NCI-H1048 (cell line): ENCODE results near the gene POU2F1.
A peak's percentile ranks its signal among the peaks of the same experiment; 100 is the strongest.
"Not testable (repeated sequence)": the region's sequence is repeated elsewhere in the genome, so short reads cannot be mapped to it uniquely, and the experiment has no call there.

ENCODE experiments used
- DNase-seq: peaks from one replicate; lab custom pipeline; 2025; lab: John Stamatoyannopoulos, UW

POU2F1 gene

GRCh38 chr1:167205306-167206050 lies 15.2 kb upstream of the POU2F1 start:
- not testable (repeated sequence) for DNase-seq

- no peak for DNase-seq
Observed at GRCh38 chr1:167206166-167206835, 14.4 kb upstream of the POU2F1 start.

GRCh38 chr1:167207940-167208623 lies 12.6 kb upstream of the POU2F1 start:
- no peak for DNase-seq

- no peak for DNase-seq
Observed at GRCh38 chr1:167208624-167208976, 12.1 kb upstream of the POU2F1 start.

DNA sequence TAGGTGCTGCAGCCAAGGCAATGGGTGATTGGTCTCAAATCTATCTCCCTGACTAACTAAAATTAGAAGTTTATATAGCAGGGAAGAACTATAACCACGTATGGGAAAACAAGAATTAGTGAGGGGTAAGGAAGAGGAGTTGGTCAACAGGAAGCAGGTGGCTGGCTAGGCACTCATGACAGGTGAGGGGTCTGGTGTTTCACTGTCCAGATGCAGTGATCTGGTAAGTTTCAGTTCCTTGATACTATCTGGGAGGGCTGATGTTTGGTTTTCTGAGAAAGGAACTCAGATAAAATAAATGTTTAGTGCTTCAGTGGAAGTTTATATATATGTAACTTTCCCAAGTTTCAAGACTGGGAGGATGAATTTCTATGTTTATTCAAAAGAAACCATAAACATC lies 11.6 kb upstream of the POU2F1 start:
- no peak for DNase-seq

- DNase-seq = no peak
Observed at GRCh38 chr1:167210966-167211674, 9.6 kb upstream of the POU2F1 start.

DNA sequence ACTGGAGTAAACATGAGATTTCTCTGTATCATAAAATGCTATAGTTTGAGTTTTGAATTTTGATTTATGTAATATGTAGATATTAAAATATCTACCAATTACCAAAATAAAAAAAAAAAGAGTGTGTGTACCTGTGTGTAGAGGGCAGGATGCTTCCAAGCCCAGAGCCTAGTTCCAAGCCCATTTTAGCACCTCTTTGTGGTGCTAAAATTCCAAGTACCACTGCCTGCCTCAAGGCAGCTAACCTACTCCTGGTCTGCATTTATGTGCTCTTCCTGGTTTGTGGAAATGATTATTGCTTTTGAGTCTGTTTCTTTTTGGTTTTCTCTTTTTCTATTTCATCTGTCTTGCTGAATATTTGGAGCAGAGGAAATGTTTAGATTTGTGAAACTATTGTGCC lies 8.7 kb upstream of the POU2F1 start:
- no peak for DNase-seq

DNA sequence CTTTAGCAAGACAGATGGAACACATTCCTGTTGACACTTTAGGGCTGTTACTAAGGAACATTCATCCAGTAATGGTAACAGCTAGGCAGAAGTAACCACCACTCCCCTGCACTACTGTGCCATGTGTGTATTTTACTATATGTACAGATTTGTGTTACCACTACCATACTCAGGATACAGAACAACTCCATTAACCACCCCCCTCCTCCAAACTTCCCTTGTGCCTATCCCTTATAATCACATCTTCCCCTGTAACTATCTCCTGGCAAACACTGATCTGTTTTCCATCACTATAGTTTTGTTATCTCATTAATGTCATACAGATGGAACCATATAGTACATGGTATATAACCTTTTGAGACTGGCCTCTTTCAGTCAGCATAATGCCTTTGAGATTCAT lies 3.9 kb upstream of the POU2F1 start:
- no peak for DNase-seq

GRCh38 chr1:167219194-167219593 lies 1.5 kb upstream of the POU2F1 start:
- DNase-seq = no peak

DNA sequence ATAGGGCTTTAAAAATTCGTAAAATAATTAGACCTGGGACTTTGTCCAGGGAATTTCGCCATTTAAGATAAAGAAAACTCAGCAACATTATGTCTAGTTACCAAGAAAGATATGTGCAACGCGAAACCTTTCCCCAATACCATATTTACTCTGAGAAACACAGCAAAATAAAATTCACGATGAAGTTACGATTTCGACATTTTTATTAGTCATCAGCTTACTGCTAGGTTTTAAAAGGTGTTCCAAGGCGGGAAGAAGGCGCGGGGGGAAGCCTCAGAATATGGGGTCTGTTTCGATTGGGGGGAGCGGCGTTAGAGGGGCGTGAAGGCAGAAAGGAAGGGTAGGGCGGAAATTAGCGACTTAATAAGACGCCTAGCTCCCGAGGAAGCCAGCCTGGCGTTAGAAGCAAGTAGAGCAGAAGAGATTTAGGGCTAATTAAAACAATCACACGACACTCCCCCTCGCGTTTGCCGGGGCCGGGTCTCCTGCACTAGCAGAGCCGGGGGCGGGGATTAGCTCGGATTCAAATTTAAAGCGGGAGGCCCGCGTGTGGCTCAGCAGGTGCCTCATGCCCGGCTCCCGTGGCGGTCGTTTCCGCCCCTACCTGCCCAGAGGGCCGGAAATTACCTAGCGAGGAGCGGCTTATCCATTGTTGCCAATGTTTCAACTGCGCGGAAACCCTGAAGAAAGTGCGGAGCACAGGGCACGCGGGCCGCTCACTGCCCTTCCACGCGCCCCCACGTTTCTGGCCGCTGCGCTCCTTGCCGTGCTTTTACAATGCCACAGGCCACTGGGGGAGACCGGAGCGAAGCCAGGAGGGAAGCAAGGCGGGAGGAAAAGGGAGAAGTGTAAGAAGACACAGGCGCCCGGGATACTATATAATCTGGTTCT lies 795 bp upstream of the POU2F1 start:
- peak; percentile 98 for DNase-seq

GRCh38 chr1:167221126-167221737 lies 546 bp downstream of the POU2F1 start:
- no peak for DNase-seq

- peak; percentile 87 for DNase-seq
Observed at GRCh38 chr1:167221738-167222610, 1.3 kb downstream of the POU2F1 start.

DNA sequence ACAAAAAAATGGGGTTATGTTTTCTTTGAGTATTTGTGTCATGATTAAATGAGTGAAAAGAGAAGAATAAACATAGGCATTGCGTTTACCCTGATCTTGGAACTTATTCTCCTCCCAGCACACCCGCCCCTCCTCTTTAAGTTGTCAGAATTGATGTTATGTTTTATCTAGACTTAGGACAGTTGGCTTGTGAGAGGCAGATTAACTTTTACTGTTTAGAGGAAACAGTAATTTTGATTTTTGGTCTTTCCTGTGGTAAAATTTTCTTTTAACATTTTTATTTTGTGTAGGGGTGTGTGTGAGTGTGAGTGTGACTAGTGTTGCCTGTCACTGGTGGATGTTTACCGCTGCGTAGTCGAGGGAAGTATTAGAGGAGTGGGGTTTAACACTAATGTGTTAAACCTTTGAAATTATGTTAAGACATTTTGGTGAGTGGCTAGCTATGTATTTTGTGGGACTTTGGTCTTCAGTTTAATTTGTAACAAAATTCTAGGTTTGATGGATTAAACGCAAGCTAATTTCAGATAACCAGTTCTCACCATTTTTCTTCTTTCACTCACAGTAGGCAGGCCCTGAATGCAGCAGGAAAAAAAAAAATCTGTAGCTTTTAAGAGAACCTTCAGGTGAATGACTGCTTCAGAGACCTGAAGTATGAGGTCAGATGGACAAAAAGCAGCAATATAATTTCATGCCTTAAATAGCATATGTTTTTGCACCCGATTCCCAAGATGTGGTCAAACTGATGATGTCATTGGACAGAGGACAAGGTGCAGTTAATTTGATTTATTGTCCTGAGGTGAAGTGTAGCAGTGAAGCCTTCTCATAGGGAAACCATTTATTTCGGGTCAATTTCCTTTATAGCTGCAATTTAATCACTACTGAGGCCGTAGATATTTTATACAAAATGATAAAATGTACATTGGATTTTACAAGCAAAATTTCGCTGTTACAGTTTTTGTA lies 2.7 kb downstream of the POU2F1 start:
- no peak for DNase-seq

GRCh38 chr1:167224734-167225235 lies 4.1 kb downstream of the POU2F1 start:
- not testable (repeated sequence) for DNase-seq

- no peak for DNase-seq
Observed at GRCh38 chr1:167225920-167226319, 5.2 kb downstream of the POU2F1 start.

- DNase-seq = no peak
Observed at GRCh38 chr1:167227934-167228378, 7.3 kb downstream of the POU2F1 start.

DNA sequence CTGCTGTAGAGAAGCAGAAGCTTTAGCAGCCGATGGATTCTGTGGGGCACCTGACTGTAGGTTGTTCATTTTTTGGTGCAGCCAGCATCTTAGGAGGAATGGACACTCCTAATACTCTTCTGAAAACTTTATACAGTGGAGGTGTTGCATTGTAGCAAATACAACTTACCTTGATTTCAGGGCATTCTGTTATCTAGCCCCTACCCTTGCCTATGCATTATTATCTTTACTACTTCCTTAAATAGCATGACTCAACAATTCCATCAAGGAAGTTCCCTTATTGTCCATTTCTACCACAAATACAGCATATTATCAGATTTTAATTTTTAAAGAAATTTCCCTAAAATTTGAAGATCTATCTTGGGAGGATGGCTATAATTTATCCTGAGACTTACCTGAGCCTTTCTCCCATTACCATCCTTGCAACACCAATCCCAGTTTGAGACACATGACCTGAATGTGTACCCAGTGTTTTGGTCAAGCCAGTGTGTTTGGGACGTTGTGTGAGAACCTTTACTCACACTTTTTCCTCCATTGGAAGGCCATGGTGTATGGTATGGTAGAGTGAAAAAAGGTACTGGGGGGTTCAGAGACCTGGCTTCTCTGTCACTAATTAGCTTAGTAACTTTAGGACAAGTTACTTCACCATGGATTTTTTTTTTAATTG lies 9.2 kb downstream of the POU2F1 start:
- DNase-seq = no peak

DNA sequence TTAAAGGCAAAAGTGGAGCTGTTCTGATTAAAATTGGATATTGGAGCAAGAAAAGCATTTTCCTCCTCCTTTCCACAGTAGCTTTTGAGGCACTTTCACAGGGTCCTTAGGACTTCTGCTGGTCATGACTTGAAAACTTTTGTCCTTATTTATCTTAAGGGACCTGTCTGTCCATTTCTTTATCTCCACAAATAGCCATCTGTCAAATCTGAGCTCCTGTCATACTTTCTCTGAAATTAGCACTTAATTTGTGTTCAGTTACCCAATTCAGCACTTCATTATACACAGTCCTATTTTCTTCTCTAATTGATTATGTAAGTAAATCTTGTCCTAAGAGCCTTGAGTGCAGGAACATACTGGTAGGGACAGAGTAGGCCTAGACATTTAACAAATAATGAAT lies 9.8 kb downstream of the POU2F1 start:
- no peak for DNase-seq
